MCF 10A (cell line): ENCODE measurements around the gene PHF10. TPM values are rescaled to one million over a fixed set of nuclear protein-coding genes. Genes with fewer than 3 reads are reported as not detected.
A peak's percentile ranks its signal among the peaks of the same experiment; 100 is the strongest.

Experiments used
- BruUV-seq: library from RNA; stranded (reverse); fragments of 400-500 nt; replicated peaks from 2 replicates; lab custom pipeline; 2021; lab: Mats Ljungman, UMichigan
- CTCF ChIA-PET: fragments of 300-600 bp; sonication (Branson Sonifier 250); formaldehyde crosslinking; extraction: SDS; loops from one replicate; lab custom pipeline; 2021; ENCODE audit warnings: antibody characterized with exemption, inconsistent platforms; lab: Yijun Ruan, JAX
- POLR2A ChIA-PET: fragments of 300-600, 350-650 bp; sonication (Branson Sonifier 250); formaldehyde crosslinking; extraction: SDS; loops from one replicate; lab custom pipeline; 2020; ENCODE audit warnings: antibody characterized with exemption, inconsistent platforms; lab: Yijun Ruan, JAX
- DNase-seq: peaks from one replicate; pipeline ENCODE4 v3.0.0-alpha.2; 2018; ENCODE audit not compliant: unreplicated experiment
- H3K27ac Mint-ChIP-seq: one replicate; pipeline ENCODE4 v1.8.0; 2022; ENCODE audit warnings: mild to moderate bottlenecking, low read depth, mixed read lengths; ENCODE audit not compliant: unreplicated experiment
- H3K27me3 Mint-ChIP-seq: one replicate; pipeline ENCODE4 v1.8.0; 2022; ENCODE audit warnings: mixed read lengths; ENCODE audit not compliant: insufficient read depth, unreplicated experiment
- H3K36me3 Mint-ChIP-seq: one replicate; pipeline ENCODE4 v1.8.0; 2022; ENCODE audit warnings: mild to moderate bottlenecking, moderate library complexity, mixed read lengths; ENCODE audit not compliant: insufficient read depth, unreplicated experiment
- H3K4me1 Mint-ChIP-seq: one replicate; pipeline ENCODE4 v1.8.0; 2022; ENCODE audit warnings: mixed read lengths; ENCODE audit not compliant: insufficient read depth, unreplicated experiment
- H3K4me3 Mint-ChIP-seq: one replicate; pipeline ENCODE4 v1.8.0; 2022; ENCODE audit warnings: mild to moderate bottlenecking, moderate library complexity, mixed read lengths; ENCODE audit not compliant: unreplicated experiment
- H3K9me3 Mint-ChIP-seq: one replicate; pipeline ENCODE4 v1.8.0; 2022; ENCODE audit warnings: mixed read lengths; ENCODE audit not compliant: unreplicated experiment
- CTCF ChIP-seq: fragments of 200-600 bp; IDR thresholded peaks from one replicate; pipeline ENCODE4 v1.8.0; 2022; ENCODE audit warnings: antibody characterized with exemption, mild to moderate bottlenecking; ENCODE audit not compliant: unreplicated experiment
- intact Hi-C: fragments of 100-400 bp; cut with micrococcal nuclease; formaldehyde crosslinking; loops from 2 replicates; pipeline ENCODE4 v1.14.1; 2022
- total RNA-seq: library from RNA; stranded (reverse); gene quantifications from 2 replicates; pipeline ENCODE4 v1.2.3, GENCODE V29; 2022

The PHF10 gene
- total RNA-seq, 1 experiment from 2014 or later: 27.2 TPM

- H3K27ac Mint-ChIP-seq: no peak overlapping the region
- H3K4me1 Mint-ChIP-seq: peaks cover 10% of the 10 kb centered on the region
- TF ChIP-seq CTCF: no peak
- H3K9me3 Mint-ChIP-seq: no peaks in the 10 kb centered on the region
- POLR2A ChIA-PET: interaction anchor here (1.3 to 3.7 kb wide), 5 partner anchors 10 to 31 kb away, joined by 3 to 25 read pairs (median 3); no protein-coding TSS in a partner anchor
- H3K4me3 Mint-ChIP-seq: no peak overlapping the region
- no TSS peak for BruUV-seq
- intact Hi-C loops: no loop called here
- peaks cover 44% of the 10 kb centered on the region for H3K36me3 Mint-ChIP-seq
- CTCF ChIA-PET: interaction anchor here (1.3 to 1.4 kb wide), 2 partner anchors 10 to 33 kb away, joined by 4 to 6 read pairs; partner anchors contain the start of genes DYNLT2 and ERMARD
- no peak for DNase-seq
- H3K27me3 Mint-ChIP-seq: no peaks in the 10 kb centered on the region
Observed at GRCh38 chr6:169719117-169719516, 5.2 kb downstream of the PHF10 start.

GRCh38 chr6:169714595-169714994 is 9.7 kb downstream of the PHF10 start:
- H3K36me3 Mint-ChIP-seq: peaks cover 74% of the 10 kb centered on the region
- BruUV-seq: no TSS peak
- no peaks in the 10 kb centered on the region for H3K27me3 Mint-ChIP-seq
- intact Hi-C loops: no loop called here
- no peak overlapping the region for H3K27ac Mint-ChIP-seq
- no peak for TF ChIP-seq CTCF
- POLR2A ChIA-PET: interaction anchor here (1.5 to 1.8 kb wide), 2 partner anchors 10 to 12 kb away, joined by 3 to 10 read pairs; partner anchors contain the start of genes C6orf120 and WDR27
- peaks cover 5% of the 10 kb centered on the region for H3K4me1 Mint-ChIP-seq
- no peak overlapping the region for H3K4me3 Mint-ChIP-seq
- DNase-seq: no peak
- CTCF ChIA-PET: no interaction called here
- H3K9me3 Mint-ChIP-seq: no peaks in the 10 kb centered on the region

GRCh38 chr6:169714178-169714577 is 10.1 kb downstream of the PHF10 start:
- no peak for TF ChIP-seq CTCF
- BruUV-seq: no TSS peak
- Mint-ChIP-seq H3K27ac (no peak overlapping the region), H3K36me3 (peaks cover 74% of the 10 kb centered on the region), H3K27me3 (no peaks in the 10 kb centered on the region), H3K4me3 (no peak overlapping the region), H3K4me1 (peaks cover 3% of the 10 kb centered on the region), H3K9me3 (no peaks in the 10 kb centered on the region)
- ChIA-PET POLR2A (interaction anchor here (0.9 to 1.8 kb wide), 3 partner anchors 10 to 12 kb away, joined by 3 to 10 read pairs (median 3); partner anchors contain the start of genes C6orf120 and WDR27), CTCF (interaction anchor here (0.6 kb wide), 1 partner anchor 48 kb away, joined by 3 read pairs; no protein-coding TSS in a partner anchor)
- intact Hi-C loops: no loop called here
- DNase-seq: no peak

GRCh38 chr6:169710009-169710408 is 14.3 kb downstream of the PHF10 start:
- TF ChIP-seq CTCF: no peak
- intact Hi-C loops: no loop called here
- ChIA-PET POLR2A (interaction anchor here (0.6 to 5.7 kb wide), 5 partner anchors 8 to 446 kb away, joined by 3 to 30 read pairs (median 20); partner anchors contain the start of genes C6orf120 and WDR27), CTCF (interaction anchor here (0.6 to 2.3 kb wide), 5 partner anchors 8 to 818 kb away, joined by 3 to 7 read pairs (median 3); partner anchors contain the start of genes C6orf120 and WDR27)
- Mint-ChIP-seq H3K9me3 (no peaks in the 10 kb centered on the region), H3K27me3 (no peaks in the 10 kb centered on the region), H3K4me3 (no peak overlapping the region), H3K27ac (peak overlapping the region; percentile 16), H3K36me3 (peaks cover 39% of the 10 kb centered on the region), H3K4me1 (peaks cover 7% of the 10 kb centered on the region)
- no peak for DNase-seq
- no TSS peak for BruUV-seq
